ENCODE measurements around the gene PDE8A. TPM values are rescaled to one million over a fixed set of nuclear protein-coding genes. Genes with fewer than 3 reads are reported as not detected.

The PDE8A gene
- total and polyA plus RNA-seq, 2 experiments from 2014 or later: 5.6 to 7.5 TPM

- H3K9me3 Mint-ChIP-seq: peaks cover 28% of the 10 kb centered on the region
- no peaks in the 10 kb centered on the region; the same call in 1 of the 2 replicates for H3F3A ChIP-seq (replicated peaks; ENCODE audit: low read depth)
- ATAC-seq: no peak
These were observed 18.7 kb upstream of the PDE8A start for GRCh38 chr15:84962955-84963354.

More at GRCh38 chr15:84962955-84963354, 18.7 kb upstream of the PDE8A start:
- Histone ChIP-seq H4K20me1 (replicated peaks; ENCODE audit: insufficient read depth) (no peaks in the 10 kb centered on the region), H3K27me3 (ENCODE audit: insufficient read depth) (no peaks in the 10 kb centered on the region), H3K4me3 (no peak overlapping the region), H3K27ac (ENCODE audit: low read depth) (no peak overlapping the region), H3K4me2 (no peak overlapping the region), H3K79me2 (replicated peaks; ENCODE audit: insufficient read depth) (no peaks in the 10 kb centered on the region), H2AFZ (no peak overlapping the region; the same call in 1 of the 2 replicates), H3K9me2 (ENCODE audit: insufficient read depth) (peaks cover 2% of the 10 kb centered on the region), H3K36me3 (ENCODE audit: insufficient read depth) (no peaks in the 10 kb centered on the region), H3K4me1 (ENCODE audit: insufficient read depth) (peaks cover 31% of the 10 kb centered on the region)
- H3K27me3 Mint-ChIP-seq (ENCODE audit: insufficient read depth, low read depth, poor library complexity): peaks cover 2% of the 10 kb centered on the region
- DNase-seq (ENCODE audit: low spot score): no peak
- no peak overlapping the region for H3K27ac Mint-ChIP-seq
- no peak overlapping the region for H3K4me3 Mint-ChIP-seq
- TF ChIP-seq CTCF (conservative IDR thresholded peaks at IDR 0.05; ENCODE audit: low read depth in 2 of 2) (no peak), ETS1 (IDR thresholded peaks at IDR 0.05) (no peak), NANOG (IDR thresholded peaks at IDR 0.05; ENCODE audit: borderline replicate concordance) (no peak), CREB1 (CRISPR knock-in tag; IDR thresholded peaks at IDR 0.05; ENCODE audit: low read depth) (no peak), REST (IDR thresholded peaks at IDR 0.05; ENCODE audit: unreplicated experiment) (no peak), POLR2AphosphoS5 (IDR thresholded peaks at IDR 0.05; ENCODE audit: low read depth) (no peak), ZNF114 (CRISPR knock-in tag; IDR thresholded peaks at IDR 0.05) (no peak), EZH2phosphoT487 (IDR thresholded peaks at IDR 0.05; ENCODE audit: unreplicated experiment) (no peak), JUNB (IDR thresholded peaks at IDR 0.05; ENCODE audit: unreplicated experiment) (no peak), STAT1 (IDR thresholded peaks at IDR 0.05; ENCODE audit: unreplicated experiment) (no peak), EZH2 (IDR thresholded peaks at IDR 0.05; ENCODE audit: low read depth, unreplicated experiment) (no peak), ZNF331 (CRISPR knock-in tag; IDR thresholded peaks at IDR 0.05; ENCODE audit: low read depth) (no peak), ZNF462 (CRISPR knock-in tag; IDR thresholded peaks at IDR 0.05) (no peak)
- H3K36me3 Mint-ChIP-seq (ENCODE audit: low read depth): peaks cover 16% of the 10 kb centered on the region
- H3K4me1 Mint-ChIP-seq: peaks cover 36% of the 10 kb centered on the region
